ENCODE data around the gene RALGAPA2. TPM values are rescaled to one million over a fixed set of nuclear protein-coding genes. Genes with fewer than 3 reads are reported as not detected.

The RALGAPA2 gene
- total RNA-seq, 1 donor from 2014 or later = 28.1 TPM

DNA sequence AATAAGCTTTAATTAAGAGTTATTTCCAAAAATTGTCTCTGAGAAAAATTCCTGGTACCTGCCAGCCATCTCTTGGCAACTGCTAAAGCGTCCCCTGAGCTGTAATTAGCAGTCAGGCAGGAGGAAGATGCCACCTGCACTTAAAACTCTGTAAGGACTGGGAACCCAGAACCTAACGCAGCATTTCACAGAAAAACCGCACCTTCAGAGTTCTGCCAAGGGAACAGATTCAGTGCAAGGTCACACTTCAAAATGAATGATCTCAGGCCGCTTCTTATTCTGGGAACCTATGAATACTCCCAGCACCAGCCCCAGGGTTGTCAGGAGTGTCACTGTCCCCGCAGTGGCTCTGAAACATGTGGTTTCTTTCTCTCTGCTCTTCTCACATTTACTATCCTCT, 307.8 kb downstream of the RALGAPA2 start:
- Mint-ChIP-seq H3K4me1 (ENCODE audit: unreplicated experiment) (peaks cover 6% of the 10 kb centered on the region), H3K9me3 (no peaks in the 10 kb centered on the region), H3K27me3 (no peaks in the 10 kb centered on the region), H3K4me3 (no peak overlapping the region), H3K27ac (no peak overlapping the region), H3K36me3 (no peaks in the 10 kb centered on the region)
- TF ChIP-seq, protein P1, sequence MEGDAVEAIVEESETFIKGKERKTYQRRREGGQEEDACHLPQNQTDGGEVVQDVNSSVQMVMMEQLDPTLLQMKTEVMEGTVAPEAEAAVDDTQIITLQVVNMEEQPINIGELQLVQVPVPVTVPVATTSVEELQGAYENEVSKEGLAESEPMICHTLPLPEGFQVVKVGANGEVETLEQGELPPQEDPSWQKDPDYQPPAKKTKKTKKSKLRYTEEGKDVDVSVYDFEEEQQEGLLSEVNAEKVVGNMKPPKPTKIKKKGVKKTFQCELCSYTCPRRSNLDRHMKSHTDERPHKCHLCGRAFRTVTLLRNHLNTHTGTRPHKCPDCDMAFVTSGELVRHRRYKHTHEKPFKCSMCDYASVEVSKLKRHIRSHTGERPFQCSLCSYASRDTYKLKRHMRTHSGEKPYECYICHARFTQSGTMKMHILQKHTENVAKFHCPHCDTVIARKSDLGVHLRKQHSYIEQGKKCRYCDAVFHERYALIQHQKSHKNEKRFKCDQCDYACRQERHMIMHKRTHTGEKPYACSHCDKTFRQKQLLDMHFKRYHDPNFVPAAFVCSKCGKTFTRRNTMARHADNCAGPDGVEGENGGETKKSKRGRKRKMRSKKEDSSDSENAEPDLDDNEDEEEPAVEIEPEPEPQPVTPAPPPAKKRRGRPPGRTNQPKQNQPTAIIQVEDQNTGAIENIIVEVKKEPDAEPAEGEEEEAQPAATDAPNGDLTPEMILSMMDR (conservative IDR thresholded peaks at IDR 0.05) = no peak
- DNase-seq (ENCODE audit: extremely low spot score, unreplicated experiment) = no peak

DNA sequence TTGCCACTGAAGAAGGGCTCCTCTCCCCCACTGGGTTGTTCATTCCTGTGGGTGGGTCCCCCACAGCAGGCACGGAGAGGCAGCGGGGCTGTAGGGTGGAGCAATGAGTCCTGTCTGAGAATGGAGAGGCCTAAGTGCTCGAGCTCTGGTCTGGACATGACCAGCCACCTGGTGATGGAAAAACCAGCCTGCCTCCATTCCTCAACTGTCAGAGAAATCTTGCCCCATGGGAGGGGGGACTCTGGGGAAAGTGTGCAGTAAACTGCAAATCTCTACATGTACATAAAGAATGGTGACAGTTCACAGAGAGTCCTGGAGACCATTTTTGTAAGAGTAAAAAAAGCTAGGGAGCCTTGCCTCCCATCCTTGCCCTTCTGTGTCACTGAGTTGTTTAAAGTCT, 310.5 kb downstream of the RALGAPA2 start:
- Mint-ChIP-seq H3K27me3 (no peaks in the 10 kb centered on the region), H3K27ac (no peak overlapping the region), H3K4me3 (no peak overlapping the region), H3K36me3 (no peaks in the 10 kb centered on the region), H3K9me3 (no peaks in the 10 kb centered on the region), H3K4me1 (ENCODE audit: unreplicated experiment) (peaks cover 8% of the 10 kb centered on the region)
- TF ChIP-seq, protein P1 (conservative IDR thresholded peaks at IDR 0.05) = no peak
- DNase-seq (ENCODE audit: extremely low spot score, unreplicated experiment) = no peak

DNA sequence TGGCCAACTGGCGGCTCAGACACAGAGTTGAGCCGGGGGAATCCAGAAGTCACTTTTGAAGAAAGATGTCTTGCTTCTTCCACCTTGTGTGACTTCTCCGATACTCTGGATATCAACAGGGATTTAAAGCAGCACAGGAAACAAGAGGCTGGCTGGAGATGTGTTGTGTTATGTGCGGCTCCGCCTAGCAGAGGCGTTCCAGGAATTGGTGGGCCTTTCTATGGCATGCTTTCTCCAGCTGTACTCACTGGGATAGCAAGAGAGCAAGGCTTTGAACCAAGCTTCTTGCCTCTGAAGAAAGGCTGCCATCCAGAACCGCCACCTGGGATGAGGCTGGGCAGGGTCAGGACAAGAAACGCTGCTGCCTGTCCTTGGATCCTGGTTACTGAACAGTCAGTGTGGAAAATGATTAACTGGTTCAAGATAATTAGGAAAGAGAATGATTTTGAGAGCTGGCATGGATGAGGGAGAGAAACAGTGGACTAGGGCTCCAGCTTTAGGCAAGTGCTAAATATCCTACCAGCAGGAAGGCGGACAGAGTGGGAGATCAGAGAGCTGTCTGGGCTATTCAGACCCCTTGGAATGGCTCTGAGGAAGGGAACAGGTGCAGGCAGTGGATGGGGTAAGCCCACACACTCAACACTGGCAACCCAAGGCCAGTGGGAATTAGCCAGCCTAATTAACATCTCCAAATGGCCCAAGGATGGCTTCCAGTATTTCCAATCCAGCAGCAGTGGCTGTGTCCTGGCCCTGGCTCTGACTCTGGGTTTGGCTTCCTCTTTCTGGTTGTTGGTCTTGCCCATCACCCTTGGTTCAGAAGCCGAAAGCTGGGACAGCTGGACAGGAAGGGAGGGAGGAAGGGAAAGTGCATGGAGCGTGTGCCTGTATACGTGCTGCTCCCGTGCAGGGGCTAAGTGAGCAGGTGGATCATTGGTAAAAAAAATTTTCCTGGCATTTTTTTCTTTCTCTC, 312.6 kb downstream of the RALGAPA2 start:
- Mint-ChIP-seq H3K27ac (peak overlapping the region; percentile 76), H3K4me1 (ENCODE audit: unreplicated experiment) (peaks cover 8% of the 10 kb centered on the region), H3K9me3 (no peaks in the 10 kb centered on the region), H3K36me3 (no peaks in the 10 kb centered on the region), H3K27me3 (no peaks in the 10 kb centered on the region), H3K4me3 (no peak overlapping the region)
- TF ChIP-seq, protein P1 (conservative IDR thresholded peaks at IDR 0.05) = no peak
- no peak for DNase-seq (ENCODE audit: extremely low spot score, unreplicated experiment)

DNA sequence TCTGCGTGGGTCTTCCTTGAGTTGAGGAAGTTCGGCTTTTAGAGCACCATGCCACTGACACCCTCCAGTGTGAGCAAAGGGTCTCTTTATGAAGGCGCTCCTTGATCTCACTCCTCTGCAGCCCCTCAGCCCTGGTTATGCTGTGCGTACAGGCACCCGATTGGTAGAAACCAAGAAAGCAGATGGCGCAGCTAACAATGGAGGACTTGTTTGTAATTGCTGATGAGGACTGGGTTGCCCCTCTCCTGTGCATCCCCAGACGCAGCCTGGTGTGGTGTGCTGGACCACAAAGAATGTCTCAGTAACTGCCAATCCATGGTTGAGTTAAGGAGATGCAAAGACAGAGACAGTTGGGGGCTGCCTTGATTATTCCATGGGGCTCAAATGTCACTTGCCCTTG, 314.3 kb downstream of the RALGAPA2 start:
- no peaks in the 10 kb centered on the region for H3K27me3 Mint-ChIP-seq
- no peak for DNase-seq (ENCODE audit: extremely low spot score, unreplicated experiment)
- H3K4me3 Mint-ChIP-seq = no peak overlapping the region
- peaks cover 17% of the 10 kb centered on the region for H3K4me1 Mint-ChIP-seq (ENCODE audit: unreplicated experiment)
- H3K9me3 Mint-ChIP-seq = no peaks in the 10 kb centered on the region
- no peaks in the 10 kb centered on the region for H3K36me3 Mint-ChIP-seq
- TF ChIP-seq, protein P1 (conservative IDR thresholded peaks at IDR 0.05) = no peak
- H3K27ac Mint-ChIP-seq = no peak overlapping the region

DNA sequence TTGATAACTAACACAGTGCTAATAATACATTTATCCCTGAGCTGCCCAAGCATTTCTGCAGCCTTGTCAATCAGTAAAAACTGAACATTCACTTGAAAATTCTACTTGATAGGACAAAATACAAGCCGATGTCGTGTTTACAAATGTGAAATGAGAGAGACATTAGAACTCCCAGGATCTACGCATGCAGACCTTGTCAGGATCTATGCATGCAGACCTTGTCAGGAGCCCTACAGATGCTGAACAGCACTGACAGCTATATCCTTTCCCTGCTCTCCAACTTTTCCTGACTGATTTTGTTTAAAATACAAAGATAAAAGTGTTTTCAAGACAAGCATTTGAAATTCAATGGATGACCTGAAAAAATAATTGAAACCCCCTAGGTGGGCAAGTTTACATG, 315.6 kb downstream of the RALGAPA2 start:
- Mint-ChIP-seq H3K27ac (no peak overlapping the region), H3K9me3 (no peaks in the 10 kb centered on the region), H3K36me3 (no peaks in the 10 kb centered on the region), H3K27me3 (no peaks in the 10 kb centered on the region), H3K4me1 (ENCODE audit: unreplicated experiment) (peaks cover 17% of the 10 kb centered on the region), H3K4me3 (no peak overlapping the region)
- TF ChIP-seq, protein P1 (conservative IDR thresholded peaks at IDR 0.05) = no peak
- no peak for DNase-seq (ENCODE audit: extremely low spot score, unreplicated experiment)

All from type B pancreatic cell (in vitro differentiated cells).